Tibial nerve (tissue), 4 donors: Measurements from ENCODE around the gene ETV1.

Source experiments
- CTCF ChIP-seq, 5 experiments: fragments of 200-600 bp in 3 of 5; fragments of 450-650 bp in 2 of 5; sonication (generic) in 3 of 5; IDR thresholded peaks; one replicate each; pipeline ENCODE4 v1.5.1; 2016 to 2019; ENCODE audit warnings: antibody characterized with exemption in 5 of 5, mild to moderate bottlenecking in 3 of 5, moderate library complexity in 2 of 5
- EP300 ChIP-seq, 2 donors: sonication (generic); formaldehyde crosslinking; IDR thresholded peaks; one replicate each; pipeline ENCODE4 v1.6.1; 2017; ENCODE audit warnings: antibody characterized with exemption in 2 of 2, mild to moderate bottlenecking in 1 of 2
- POLR2A ChIP-seq, 2 donors: fragments of 450-650 bp; IDR thresholded peaks; one replicate each; pipeline ENCODE4 v1.6.1; 2017; ENCODE audit warnings: antibody characterized with exemption in 2 of 2, mild to moderate bottlenecking in 2 of 2, moderate library complexity in 2 of 2

- TF ChIP-seq CTCF (IDR thresholded peaks at IDR 0.05) (no peak), EP300 (IDR thresholded peaks at IDR 0.05) (no peak), POLR2A (IDR thresholded peaks at IDR 0.05) (no peak)
Observed at GRCh38 chr7:13980474-13980873, 9.0 kb downstream of the ETV1 start.
